ENCODE results near the gene PRR23E.

DNA sequence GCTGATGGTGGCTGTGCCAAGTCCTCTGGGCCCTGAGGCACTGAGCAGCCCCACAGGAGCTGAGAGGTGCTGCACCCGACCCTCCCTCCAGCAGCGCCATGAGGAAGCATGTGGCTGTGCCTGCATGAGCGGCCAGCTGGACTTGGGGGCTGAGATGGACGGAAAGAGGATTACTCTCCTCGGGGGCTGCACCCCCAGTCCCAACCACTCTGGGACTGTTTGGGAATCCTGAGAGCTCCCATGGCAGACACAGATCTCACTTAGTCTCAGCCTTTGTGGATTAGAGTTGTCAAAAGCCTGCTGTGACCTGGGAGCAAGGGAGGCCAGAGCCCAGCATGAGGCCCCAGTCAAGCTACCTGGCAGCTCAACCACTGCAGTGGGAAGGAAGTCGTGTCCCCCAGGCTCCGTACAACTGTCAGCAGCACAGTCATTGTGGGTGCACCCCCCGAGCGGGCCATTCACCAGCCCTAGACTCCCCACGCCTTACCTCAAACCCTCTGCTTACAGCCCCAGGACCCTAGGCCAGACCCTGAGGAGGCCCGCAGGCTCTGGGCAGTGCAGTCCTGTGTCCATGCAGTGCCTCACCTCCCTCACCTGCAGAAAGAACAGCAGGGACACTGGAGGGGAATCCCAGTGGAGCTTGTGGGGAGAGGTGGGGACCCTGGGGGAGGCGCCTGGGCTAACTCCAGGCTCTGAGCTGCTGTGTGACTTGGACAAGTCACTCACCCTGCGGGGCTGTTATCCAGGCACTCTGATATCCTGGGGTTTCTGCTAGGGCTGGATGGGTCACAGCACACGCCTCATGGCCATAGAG is 17.1 kb downstream of the PRR23E start:
- TF ChIP-seq EP300 (IDR thresholded peaks at IDR 0.05; ENCODE audit: borderline replicate concordance) (no peak), TAF1 (IDR thresholded peaks at IDR 0.05; ENCODE audit: low read depth) (no peak), RAD21 (IDR thresholded peaks at IDR 0.05; ENCODE audit: low read depth) (no peak), NFIC (IDR thresholded peaks at IDR 0.05) (no peak), TCF12 (IDR thresholded peaks at IDR 0.05; ENCODE audit: low read depth) (no peak), FOXM1 (IDR thresholded peaks at IDR 0.05; ENCODE audit: borderline replicate concordance, low read depth) (no peak), CEBPB (IDR thresholded peaks at IDR 0.05) (no peak)
- TF ChIP-seq, protein P1, sequence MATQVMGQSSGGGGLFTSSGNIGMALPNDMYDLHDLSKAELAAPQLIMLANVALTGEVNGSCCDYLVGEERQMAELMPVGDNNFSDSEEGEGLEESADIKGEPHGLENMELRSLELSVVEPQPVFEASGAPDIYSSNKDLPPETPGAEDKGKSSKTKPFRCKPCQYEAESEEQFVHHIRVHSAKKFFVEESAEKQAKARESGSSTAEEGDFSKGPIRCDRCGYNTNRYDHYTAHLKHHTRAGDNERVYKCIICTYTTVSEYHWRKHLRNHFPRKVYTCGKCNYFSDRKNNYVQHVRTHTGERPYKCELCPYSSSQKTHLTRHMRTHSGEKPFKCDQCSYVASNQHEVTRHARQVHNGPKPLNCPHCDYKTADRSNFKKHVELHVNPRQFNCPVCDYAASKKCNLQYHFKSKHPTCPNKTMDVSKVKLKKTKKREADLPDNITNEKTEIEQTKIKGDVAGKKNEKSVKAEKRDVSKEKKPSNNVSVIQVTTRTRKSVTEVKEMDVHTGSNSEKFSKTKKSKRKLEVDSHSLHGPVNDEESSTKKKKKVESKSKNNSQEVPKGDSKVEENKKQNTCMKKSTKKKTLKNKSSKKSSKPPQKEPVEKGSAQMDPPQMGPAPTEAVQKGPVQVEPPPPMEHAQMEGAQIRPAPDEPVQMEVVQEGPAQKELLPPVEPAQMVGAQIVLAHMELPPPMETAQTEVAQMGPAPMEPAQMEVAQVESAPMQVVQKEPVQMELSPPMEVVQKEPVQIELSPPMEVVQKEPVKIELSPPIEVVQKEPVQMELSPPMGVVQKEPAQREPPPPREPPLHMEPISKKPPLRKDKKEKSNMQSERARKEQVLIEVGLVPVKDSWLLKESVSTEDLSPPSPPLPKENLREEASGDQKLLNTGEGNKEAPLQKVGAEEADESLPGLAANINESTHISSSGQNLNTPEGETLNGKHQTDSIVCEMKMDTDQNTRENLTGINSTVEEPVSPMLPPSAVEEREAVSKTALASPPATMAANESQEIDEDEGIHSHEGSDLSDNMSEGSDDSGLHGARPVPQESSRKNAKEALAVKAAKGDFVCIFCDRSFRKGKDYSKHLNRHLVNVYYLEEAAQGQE (IDR thresholded peaks at IDR 0.05; ENCODE audit: low read depth) = no peak
- TF ChIP-seq, protein P2, sequence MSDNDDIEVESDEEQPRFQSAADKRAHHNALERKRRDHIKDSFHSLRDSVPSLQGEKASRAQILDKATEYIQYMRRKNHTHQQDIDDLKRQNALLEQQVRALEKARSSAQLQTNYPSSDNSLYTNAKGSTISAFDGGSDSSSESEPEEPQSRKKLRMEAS (IDR thresholded peaks at IDR 0.05) = no peak
- TF ChIP-seq, protein P3, sequence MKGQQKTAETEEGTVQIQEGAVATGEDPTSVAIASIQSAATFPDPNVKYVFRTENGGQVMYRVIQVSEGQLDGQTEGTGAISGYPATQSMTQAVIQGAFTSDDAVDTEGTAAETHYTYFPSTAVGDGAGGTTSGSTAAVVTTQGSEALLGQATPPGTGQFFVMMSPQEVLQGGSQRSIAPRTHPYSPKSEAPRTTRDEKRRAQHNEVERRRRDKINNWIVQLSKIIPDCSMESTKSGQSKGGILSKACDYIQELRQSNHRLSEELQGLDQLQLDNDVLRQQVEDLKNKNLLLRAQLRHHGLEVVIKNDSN (IDR thresholded peaks at IDR 0.05) = no peak
